GM12873 (cell line): ENCODE data around the gene SPEF1.

ENCODE experiments used
- CTCF ChIP-seq: IDR thresholded peaks from 2 replicates; pipeline ENCODE4 v1.5.1; 2012; ENCODE audit warnings: low read depth, mild to moderate bottlenecking, moderate library complexity, low read length, control low read depth; ENCODE audit not compliant: insufficient read depth; ENCODE audit errors: missing control alignments

Gene SPEF1

GRCh38 chr20:3820048-3820900 is 39.0 kb upstream of the SPEF1 start, which contains the start of gene AP5S1:
Gene AP5S1, plus strand, starts transcription at chr20:3820547. Its CDS starts 1,571 bp downstream, at chr20:3822118.
- peak; percentile 91 for TF ChIP-seq CTCF

- no peak for TF ChIP-seq CTCF
Observed at GRCh38 chr20:3819411-3820047, 38.3 kb upstream of the SPEF1 start.

- peak; percentile 71 for TF ChIP-seq CTCF
Observed at GRCh38 chr20:3818155-3819151, 37.2 kb upstream of the SPEF1 start.

- TF ChIP-seq CTCF, result no peak
Observed at GRCh38 chr20:3815703-3816315, 34.6 kb upstream of the SPEF1 start.

- TF ChIP-seq CTCF, result no peak
Observed at GRCh38 chr20:3814928-3815495, 33.8 kb upstream of the SPEF1 start.

GRCh38 chr20:3813848-3814581 is 32.8 kb upstream of the SPEF1 start:
- no peak for TF ChIP-seq CTCF
